Thymus (tissue), 11 donors: ENCODE results near the gene LRRC34. TPM values are rescaled to one million over a fixed set of nuclear protein-coding genes. Genes with fewer than 3 reads are reported as not detected.

Experiments used
- DNase-seq, 9 donors: peaks; one replicate each; pipeline ENCODE4 v3.0.0-alpha.2; 2013; ENCODE audit warnings: low spot score in 9 of 9, low read depth in 6 of 9, missing footprints in 1 of 9
- H3K27ac ChIP-seq, 2 donors: one replicate each; pipeline ENCODE4 v1.5.1; 2013; ENCODE audit warnings: control low read depth in 1 of 2, low read depth in 1 of 2, low read length in 1 of 2, mild to moderate bottlenecking in 1 of 2, moderate library complexity in 1 of 2
- H3K27me3 ChIP-seq, 2 donors: one replicate each; pipeline ENCODE4 v1.5.1; 2013; ENCODE audit warnings: low read length in 1 of 2; ENCODE audit not compliant: control insufficient read depth in 2 of 2, insufficient read depth in 1 of 2
- H3K36me3 ChIP-seq, 2 donors: one replicate each; pipeline ENCODE4 v1.5.1; 2013; ENCODE audit warnings: low read length in 1 of 2, mild to moderate bottlenecking in 1 of 2, moderate library complexity in 1 of 2; ENCODE audit not compliant: control insufficient read depth in 2 of 2, insufficient read depth in 2 of 2
- H3K4me1 ChIP-seq, 2 donors: one replicate each; pipeline ENCODE4 v1.5.1; 2013; ENCODE audit warnings: low read length in 2 of 2; ENCODE audit not compliant: control insufficient read depth in 2 of 2, insufficient read depth in 2 of 2
- H3K4me3 ChIP-seq, 2 donors: one replicate each; pipeline ENCODE4 v1.5.1; 2013; ENCODE audit warnings: low read length in 2 of 2, control low read depth in 1 of 2, mild to moderate bottlenecking in 1 of 2
- H3K9me3 ChIP-seq, 2 donors: one replicate each; pipeline ENCODE4 v1.5.1; 2013; ENCODE audit warnings: low read length in 1 of 2, mild to moderate bottlenecking in 1 of 2; ENCODE audit not compliant: control insufficient read depth in 2 of 2, insufficient read depth in 1 of 2
- WGBS: extraction: QIAGEN DNeasy Blood & Tissue Kit; methylation state at CpG from one replicate; pipeline ENCODE4 v1.1.7; 2013; 5-methylcytosine and 5-hydroxymethylcytosine counted together
- polyA plus RNA-seq: library from polyadenylated mRNA; stranded (reverse); fragments of 200-250 nt; gene quantifications from one replicate; pipeline ENCODE4 v1.2.3, GENCODE V29; 2013
- total RNA-seq: library from RNA; stranded (reverse); fragments of 120-200 nt; gene quantifications from one replicate; pipeline ENCODE4 v1.2.4, GENCODE V29; 2013
- donor health status: healthy.

The LRRC34 gene
- total and polyA plus RNA-seq, 2 donors, result 2.6 to 5.9 TPM

- WGBS, result 97% methylated on average over 3 of the region's 3 CpGs
- Histone ChIP-seq H3K4me1 (no peaks in the 10 kb centered on the region), H3K27me3 (no peaks in the 10 kb centered on the region), H3K27ac (no peak overlapping the region), H3K9me3 (no peaks in the 10 kb centered on the region), H3K4me3 (no peak overlapping the region), H3K36me3 (peaks cover 3 to 8% of the 10 kb centered on the region in 2 donors)
- DNase-seq, result no peak
These were observed 8.0 kb downstream of the LRRC34 start for GRCh38 chr3:169804681-169805080.

DNA sequence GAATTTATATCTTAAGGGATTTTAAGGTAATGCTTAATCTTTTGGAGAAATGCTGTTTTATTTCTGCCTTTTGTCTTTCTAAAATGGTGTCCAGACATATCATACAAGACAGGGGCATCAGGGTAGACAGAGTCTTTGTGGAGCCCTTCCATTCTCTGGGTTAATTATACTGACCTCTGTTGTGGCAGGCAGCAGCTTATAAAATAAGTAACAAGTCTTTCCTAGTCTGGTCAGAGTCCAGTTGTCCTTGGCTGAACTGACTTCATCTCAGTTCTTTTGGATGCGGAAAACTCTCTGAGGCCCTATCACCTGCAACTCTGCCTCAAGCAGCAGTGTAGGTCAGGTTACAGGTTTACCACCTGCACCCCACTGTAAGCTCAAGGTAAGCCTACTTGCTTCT lies 20.3 kb downstream of the LRRC34 start:
- no peak for DNase-seq
- Histone ChIP-seq H3K36me3 (peaks cover 0 to 12% of the 10 kb centered on the region in 2 donors), H3K4me3 (no peak overlapping the region), H3K4me1 (no peaks in the 10 kb centered on the region), H3K27ac (no peak overlapping the region), H3K27me3 (no peaks in the 10 kb centered on the region), H3K9me3 (no peaks in the 10 kb centered on the region)
- 98% methylated on average over 1 of the region's 1 CpG for WGBS

GRCh38 chr3:169790687-169791429 lies 21.8 kb downstream of the LRRC34 start:
- no peak for DNase-seq
- peaks cover 0 to 20% of the 10 kb centered on the region in 2 donors for H3K36me3 ChIP-seq

DNA sequence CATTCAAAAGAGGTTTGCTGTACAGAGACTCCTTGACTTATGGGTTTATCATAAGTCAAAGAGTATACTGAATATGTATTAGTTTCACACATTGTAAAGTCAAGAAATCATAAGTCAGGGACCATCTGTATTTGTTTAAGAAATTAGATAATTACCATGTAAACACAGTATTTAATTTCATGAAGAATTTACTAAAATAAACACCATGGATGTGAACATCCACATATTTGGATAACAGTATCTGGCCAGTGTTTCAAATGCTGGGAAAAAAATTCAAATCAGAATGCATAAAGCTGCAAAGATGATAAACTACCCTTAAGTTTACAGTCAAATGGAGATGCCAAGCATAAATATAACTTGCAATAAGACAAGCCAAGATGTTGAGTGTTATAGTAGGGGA lies 22.5 kb downstream of the LRRC34 start:
- no peaks in the 10 kb centered on the region for H3K27me3 ChIP-seq
- H3K27ac ChIP-seq, result no peak overlapping the region
- H3K4me3 ChIP-seq, result no peak overlapping the region
- peaks cover 5 to 26% of the 10 kb centered on the region in 2 donors for H3K36me3 ChIP-seq
- no peak for DNase-seq
- no peaks in the 10 kb centered on the region for H3K4me1 ChIP-seq
- no peaks in the 10 kb centered on the region for H3K9me3 ChIP-seq

More at GRCh38 chr3:169790687-169791429, 21.8 kb downstream of the LRRC34 start:
- H3K4me3 ChIP-seq, result no peak overlapping the region
- 97% methylated on average over 4 of the region's 4 CpGs for WGBS
- H3K27ac ChIP-seq, result no peak overlapping the region
- H3K9me3 ChIP-seq, result no peaks in the 10 kb centered on the region
- H3K4me1 ChIP-seq, result no peaks in the 10 kb centered on the region
- no peaks in the 10 kb centered on the region for H3K27me3 ChIP-seq

GRCh38 chr3:169787791-169788190 lies 24.9 kb downstream of the LRRC34 start:
- H3K36me3 ChIP-seq, result peaks cover 5 to 32% of the 10 kb centered on the region in 2 donors
- H3K4me3 ChIP-seq, result no peak overlapping the region
- H3K27ac ChIP-seq, result no peak overlapping the region
- H3K27me3 ChIP-seq, result no peaks in the 10 kb centered on the region
- no peaks in the 10 kb centered on the region for H3K9me3 ChIP-seq
- H3K4me1 ChIP-seq, result no peaks in the 10 kb centered on the region
- 99% methylated on average over 1 of the region's 1 CpG for WGBS
- DNase-seq, result no peak

DNA sequence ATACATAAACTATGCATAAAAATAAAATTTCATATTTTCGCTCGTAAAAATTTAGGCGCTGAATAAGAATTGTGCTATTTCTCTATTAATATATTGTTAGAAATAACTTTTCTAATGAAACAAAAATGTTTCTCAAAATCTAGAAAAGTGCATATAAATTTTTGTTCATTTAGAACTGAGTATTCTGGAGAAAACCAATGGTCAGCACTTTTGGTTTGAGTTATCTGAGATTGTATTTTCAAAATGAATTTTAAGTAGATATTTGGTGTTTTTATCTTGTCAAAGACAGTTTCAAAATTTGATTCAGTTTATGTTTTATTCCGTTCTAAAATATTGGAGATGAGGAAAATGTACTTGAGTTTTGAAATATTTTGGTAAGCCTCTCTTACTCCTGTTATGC lies 25.6 kb downstream of the LRRC34 start:
- Histone ChIP-seq H3K4me1 (no peaks in the 10 kb centered on the region), H3K9me3 (no peaks in the 10 kb centered on the region), H3K4me3 (no peak overlapping the region), H3K27ac (no peak overlapping the region), H3K27me3 (no peaks in the 10 kb centered on the region), H3K36me3 (peaks cover 9 to 31% of the 10 kb centered on the region in 2 donors)
- WGBS, result 99% methylated on average over 4 of the region's 4 CpGs
- no peak for DNase-seq

GRCh38 chr3:169781209-169781855 lies 31.4 kb downstream of the LRRC34 start:
- Histone ChIP-seq H3K4me3 (no peak overlapping the region), H3K27ac (no peak overlapping the region), H3K9me3 (no peaks in the 10 kb centered on the region), H3K36me3 (peaks cover 31 to 67% of the 10 kb centered on the region in 2 donors), H3K27me3 (no peaks in the 10 kb centered on the region), H3K4me1 (no peaks in the 10 kb centered on the region)
- WGBS, result 97% methylated on average over 4 of the region's 4 CpGs
- no peak for DNase-seq

GRCh38 chr3:169780742-169781141 lies 32.0 kb downstream of the LRRC34 start:
- Histone ChIP-seq H3K4me3 (no peak overlapping the region), H3K4me1 (no peaks in the 10 kb centered on the region), H3K9me3 (no peaks in the 10 kb centered on the region), H3K36me3 (peaks cover 31 to 66% of the 10 kb centered on the region in 2 donors), H3K27ac (no peak overlapping the region), H3K27me3 (no peaks in the 10 kb centered on the region)
- WGBS, result 24% methylated on average over 2 of the region's 2 CpGs
- DNase-seq, result no peak

GRCh38 chr3:169777822-169778221 lies 34.9 kb downstream of the LRRC34 start:
- Histone ChIP-seq H3K27ac (no peak overlapping the region), H3K9me3 (no peaks in the 10 kb centered on the region), H3K36me3 (peaks cover 26 to 55% of the 10 kb centered on the region in 2 donors), H3K27me3 (no peaks in the 10 kb centered on the region), H3K4me1 (peaks cover 3 to 5% of the 10 kb centered on the region in 2 donors), H3K4me3 (no peak overlapping the region)
- DNase-seq, result no peak
- WGBS, result 87% methylated on average over 4 of the region's 4 CpGs
